GM12801 (cell line): ENCODE results near the gene ZFP91.

Experiments used
- CTCF ChIP-seq: IDR thresholded peaks from one replicate; pipeline ENCODE4 v1.5.1; 2011; ENCODE audit warnings: control low read depth; ENCODE audit not compliant: insufficient read length; ENCODE audit errors: extremely low read depth

Gene ZFP91

GRCh38 chr11:58578635-58579191 lies at the start of gene ZFP91:
ZFP91 (plus strand) TSS chr11:58579063; CDS start chr11:58579282, 219 bp downstream.
- no peak for TF ChIP-seq CTCF

GRCh38 chr11:58530236-58530635 lies 48.6 kb upstream of the ZFP91 start:
- no peak for TF ChIP-seq CTCF

- TF ChIP-seq CTCF: no peak
Measured at GRCh38 chr11:58531865-58532341, 47.0 kb upstream of the ZFP91 start.

GRCh38 chr11:58546841-58547240 lies 32.0 kb upstream of the ZFP91 start:
- no peak for TF ChIP-seq CTCF

GRCh38 chr11:58549644-58550043 lies 29.2 kb upstream of the ZFP91 start:
- TF ChIP-seq CTCF: no peak

GRCh38 chr11:58560842-58561241 lies 18.0 kb upstream of the ZFP91 start:
- TF ChIP-seq CTCF: no peak

GRCh38 chr11:58561394-58562098 lies 17.3 kb upstream of the ZFP91 start:
- no peak for TF ChIP-seq CTCF
